Measurements from ENCODE around the gene SLC45A1.

The SLC45A1 gene

DNA sequence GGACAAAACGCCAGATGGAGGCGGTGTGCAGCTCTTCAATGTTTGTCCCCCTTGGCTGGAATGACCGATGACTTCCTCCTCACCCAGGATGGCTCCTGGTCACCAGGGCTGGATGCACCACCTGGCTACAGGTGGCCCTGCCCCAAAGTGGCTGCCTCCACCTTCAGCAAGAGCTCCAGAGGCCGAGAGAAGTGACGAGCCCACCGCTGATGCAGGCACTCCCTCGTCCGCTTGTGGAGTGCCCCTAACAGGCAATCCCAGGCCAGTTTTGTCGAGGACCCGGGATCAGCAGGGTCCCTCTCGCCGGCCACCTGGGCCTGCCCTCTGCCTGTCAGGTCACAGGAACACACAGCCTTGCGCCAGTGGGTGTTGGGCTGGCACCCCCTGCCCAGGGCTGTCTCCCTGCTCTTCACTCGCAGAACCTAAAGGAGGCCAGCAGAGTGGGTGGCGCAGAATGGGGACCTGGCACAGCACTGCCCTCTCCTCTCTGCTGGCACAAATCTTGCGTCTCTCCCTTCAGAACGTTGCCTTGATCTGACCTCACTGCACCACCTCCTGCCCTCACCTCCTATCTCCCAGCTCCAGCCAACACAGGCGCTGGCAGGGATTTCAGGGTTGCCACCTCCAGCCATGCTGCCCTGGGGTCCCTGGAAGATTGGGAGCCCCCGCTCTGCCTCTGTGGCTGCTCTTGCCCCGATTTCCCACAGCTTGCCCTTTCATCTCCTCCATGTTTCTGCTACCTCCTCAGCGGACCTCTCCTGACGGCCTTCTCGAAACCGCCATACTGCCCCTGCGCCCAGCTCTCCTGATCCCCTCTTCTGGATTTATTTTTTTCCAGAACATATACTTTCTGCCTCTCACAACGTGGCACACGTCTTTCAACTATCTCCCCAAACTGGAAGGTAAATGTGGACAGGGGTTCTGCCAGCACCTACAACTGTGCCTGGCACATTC lies 38.6 kb downstream of the SLC45A1 start:
- DNase-seq: no peak

DNA sequence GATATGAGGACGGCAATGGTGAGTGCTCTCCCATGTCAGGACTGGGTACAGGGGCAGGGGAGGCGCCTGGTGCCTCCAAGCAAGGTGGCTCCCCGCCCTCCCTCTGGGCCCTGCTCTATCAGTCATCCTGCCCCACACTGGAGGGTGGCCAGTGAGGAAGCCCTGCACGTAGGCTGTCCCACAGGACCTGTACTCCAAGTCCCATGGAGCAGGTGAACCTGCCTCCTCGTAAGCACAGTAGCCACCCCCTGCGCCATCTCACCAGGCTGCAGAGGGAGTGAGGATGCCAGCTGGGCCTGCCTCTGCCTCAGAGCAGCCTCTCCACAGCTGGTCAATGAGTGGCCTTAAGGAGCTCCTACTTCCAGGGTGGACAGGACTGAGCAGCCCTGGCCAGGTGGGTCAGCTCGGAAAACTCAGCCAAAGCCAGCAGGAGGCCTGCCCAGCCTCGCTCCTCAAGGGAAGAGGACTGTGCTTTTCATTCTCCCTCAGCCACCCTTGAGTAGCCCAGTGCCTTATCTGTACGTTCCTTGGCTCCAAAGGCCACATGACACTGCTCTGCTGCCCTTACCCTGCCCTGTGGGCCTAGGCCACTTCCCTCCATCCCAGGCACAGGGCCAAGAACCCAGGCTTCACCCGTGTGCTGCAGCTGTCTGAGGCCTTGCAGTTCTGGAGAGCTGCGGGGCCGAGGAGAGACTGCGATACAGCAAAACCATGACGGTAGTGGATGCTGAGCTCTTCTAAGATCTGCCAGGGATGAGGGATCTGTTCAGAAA lies 39.6 kb downstream of the SLC45A1 start:
- no peak for DNase-seq

DNA sequence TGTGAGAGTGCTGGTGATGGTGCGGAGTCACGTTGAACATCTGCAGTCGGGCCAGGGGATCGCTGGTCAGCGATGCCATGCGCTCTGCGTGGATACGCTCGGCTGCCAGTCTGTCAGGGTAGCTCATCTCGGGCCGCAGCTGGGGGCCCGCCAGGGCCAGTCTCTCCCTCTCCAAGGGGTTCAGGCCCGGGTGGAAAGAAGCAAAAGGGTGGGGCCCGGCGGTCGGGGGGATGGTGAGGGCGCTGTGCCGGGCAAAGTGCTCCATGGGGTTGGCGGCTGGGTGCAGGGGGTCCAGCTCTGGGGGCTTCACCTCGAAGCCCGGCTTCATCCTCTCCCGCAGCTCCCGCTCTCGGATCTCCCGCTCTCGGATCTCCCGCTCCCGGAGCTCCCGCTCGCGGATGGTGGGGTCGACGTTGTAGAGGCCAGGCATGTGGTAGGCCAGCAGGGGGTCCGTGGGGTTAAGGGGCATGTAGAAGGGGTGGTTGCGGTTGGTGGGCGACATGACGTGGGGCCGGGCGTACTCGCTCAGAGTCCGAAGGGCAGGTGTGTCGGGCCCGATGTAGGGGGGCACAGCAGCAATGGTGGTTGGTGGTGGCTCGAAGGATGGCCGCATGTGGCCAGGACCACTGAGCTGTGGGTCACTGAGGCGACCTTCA lies 40.5 kb downstream of the SLC45A1 start:
- DNase-seq: no peak

DNA sequence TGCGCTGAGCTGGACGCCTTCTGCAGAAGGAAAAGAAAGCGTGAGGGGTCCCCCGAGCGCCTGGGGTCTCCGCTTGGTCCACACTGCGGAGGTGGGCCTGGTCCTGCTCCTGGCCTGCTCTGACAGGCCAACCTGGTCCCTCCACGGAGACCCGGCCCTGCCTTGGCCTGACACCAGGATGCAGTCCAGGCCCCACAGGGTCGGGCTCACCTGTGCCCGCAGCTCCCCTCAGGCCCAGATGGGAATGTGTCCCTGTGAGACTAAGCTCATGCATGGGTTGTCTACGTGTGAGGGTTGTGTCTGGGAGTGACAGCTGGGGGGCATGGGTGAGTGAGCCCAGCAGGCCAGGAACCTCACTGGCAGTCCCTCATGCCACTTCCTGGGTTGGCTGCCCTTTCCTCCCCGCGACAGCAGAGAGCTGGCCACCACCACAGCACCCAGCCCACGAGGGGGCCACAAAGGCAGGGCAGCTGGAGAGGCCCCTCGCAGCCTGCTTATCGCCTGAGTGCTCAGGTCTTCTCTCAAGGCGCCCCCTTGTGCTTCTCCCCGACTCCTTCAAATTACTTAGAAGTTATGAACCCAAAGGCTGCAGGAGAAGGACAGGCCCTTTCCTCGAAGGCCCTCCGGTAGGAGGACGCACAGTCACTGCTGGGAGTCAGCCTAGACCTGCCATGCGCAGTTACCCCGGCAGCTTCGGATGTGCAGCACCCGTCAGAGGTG lies 41.1 kb downstream of the SLC45A1 start:
- no peak for DNase-seq

DNA sequence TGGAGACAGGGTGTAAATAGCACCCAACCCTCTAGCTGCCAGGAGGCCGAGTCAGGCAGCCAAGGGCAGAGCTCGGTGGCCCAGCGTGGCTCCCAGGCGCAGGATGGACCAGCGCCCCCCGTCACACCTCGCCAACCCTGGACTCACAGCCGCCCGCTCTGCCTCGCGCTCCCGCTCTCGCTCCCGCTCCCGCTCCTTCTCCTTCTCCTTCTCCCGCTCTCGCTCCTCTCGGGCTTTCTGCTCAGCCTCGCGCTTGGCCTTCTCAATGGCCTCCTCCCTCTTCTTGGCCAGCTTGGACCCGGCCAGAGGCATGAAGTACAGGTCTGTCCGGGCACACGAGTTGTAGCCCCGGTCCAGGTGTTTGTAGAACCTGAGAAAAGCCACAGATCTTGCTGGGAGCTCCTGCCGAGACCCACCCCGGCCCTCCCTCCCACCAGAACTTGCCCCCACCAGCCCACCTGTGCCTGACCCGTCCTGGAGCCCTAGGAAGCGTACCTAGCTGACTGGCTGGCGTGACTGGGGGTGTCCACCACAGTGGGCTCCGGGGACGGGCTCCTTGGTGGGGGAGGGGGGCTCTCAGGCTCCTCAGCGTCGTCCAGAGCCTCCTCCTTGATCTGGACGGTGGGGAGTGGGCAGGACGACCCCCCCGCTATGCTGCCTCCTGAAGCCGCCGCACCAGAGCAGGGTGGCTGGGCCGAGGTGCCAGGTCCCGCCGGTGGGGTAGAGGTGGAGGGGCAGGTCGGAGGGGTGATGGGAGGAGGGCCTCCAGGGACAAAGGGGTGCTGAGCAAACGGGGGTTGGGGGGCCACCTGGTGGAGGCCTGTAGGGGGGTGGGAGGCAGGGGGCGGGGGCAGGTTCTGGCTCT lies 41.9 kb downstream of the SLC45A1 start:
- DNase-seq: no peak

DNA sequence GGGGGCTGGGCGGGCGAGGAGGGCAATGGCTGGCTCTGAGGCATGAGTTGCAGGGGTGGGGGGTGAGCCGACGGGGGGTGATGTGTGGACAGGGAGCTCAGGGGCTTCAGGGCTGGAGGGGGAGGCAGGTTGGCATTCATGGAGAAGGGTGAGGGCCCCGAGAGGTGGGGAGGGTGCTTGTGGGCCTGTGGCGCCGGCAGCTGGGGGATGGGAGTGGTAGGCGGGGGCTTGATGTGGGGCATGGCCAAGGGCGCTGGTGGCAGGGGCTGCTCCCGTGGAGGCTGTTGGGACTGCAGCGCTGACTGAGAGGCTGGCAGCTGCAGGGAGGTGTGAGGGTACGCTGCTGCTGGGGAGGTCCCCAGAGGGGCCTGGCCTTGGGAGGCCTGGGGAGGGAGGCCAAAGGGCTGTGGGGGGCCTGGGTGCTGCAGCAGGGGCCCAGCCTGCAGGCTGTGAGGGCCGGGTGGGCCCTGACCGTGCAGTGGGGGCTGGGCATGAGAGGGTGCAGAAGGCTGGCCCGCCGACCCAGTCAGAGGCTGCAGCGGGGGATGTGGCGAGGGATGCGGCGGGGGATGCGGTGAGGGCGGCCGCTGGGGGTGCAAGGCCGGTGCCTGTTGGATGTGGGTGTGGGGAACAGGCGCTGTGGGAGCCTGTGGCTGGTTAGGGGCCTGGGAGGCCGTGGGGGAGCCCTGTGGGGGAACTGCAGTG lies 42.7 kb downstream of the SLC45A1 start:
- no peak for DNase-seq

DNA sequence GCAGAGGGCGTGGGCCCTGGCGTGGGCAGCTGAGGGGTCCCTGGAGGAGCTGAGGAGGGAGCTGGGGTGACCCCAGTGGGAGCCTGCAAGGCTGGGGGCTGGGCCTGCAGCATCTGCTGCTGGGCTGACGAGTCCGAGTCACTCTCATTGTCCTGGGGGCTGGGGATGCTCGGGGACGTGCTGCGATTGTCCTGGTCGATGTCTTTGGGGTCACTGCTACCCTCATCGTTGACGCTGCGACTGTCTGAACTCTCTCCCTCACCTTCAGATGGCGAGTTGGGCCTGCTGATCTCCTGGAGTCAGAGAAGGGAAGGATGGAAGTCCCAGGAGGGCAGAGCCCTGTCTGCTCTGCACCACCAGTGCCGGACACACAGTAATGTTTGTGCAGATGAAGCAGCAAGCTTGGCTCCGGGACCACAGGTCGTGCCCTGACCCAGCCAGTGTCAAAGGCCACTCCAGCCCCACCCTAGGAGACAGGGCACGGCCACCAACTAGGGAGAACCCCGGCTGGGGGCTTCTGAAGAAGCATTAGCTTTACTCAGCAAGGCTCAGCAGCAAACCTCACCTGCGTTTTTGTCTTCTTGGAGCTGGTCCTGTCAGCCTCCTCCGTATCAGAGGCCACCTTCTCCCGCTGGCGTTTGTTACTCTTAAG lies 43.4 kb downstream of the SLC45A1 start:
- no peak for DNase-seq

DNA sequence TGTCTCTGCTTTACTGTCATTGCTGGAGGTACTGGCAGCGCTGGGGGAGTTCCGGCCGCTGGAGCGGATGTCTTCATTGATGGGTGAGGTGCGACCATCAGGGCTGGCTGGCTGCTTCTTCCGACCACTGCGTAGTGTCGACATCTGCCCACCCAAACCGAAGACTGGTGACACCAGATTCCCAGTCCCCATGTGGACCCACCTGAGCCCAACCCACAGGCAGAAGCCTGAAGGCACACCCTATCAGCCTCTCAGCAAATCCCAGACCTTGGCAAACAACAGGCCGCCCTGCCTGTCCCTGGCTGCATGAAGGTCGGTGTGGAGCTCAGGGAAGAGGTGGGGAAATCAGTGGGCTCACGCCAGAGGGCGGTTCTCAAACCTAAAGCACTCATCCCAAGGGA lies 44.8 kb downstream of the SLC45A1 start:
- DNase-seq: no peak

DNA sequence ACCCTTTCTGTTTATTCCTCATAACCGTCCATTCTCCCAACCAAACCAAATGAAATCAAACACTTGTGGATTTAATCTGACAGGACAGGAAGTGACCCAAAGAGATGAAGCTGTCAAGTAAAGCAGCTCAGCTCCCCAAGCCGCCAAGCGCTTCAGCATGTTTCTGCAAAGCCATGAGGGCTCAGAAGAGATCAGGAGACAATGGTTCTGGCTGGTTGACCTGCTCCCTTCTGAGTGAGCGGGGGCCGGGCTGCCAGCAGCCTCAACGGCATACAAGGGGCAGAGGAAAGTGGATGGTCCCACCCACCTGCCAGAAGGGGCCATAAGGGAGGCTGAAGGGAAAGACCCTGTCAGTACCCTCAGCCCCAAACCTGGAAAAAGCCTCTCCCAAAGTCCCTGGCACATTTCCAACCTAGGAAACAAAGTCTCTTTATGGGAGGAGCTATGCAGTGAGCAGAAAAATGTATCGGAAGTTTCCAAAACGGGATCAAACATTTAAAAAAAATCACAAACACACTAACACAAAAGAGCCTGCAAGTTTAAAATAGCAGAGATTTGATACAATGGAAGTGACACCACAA lies 45.4 kb downstream of the SLC45A1 start:
- DNase-seq: no peak

DNA sequence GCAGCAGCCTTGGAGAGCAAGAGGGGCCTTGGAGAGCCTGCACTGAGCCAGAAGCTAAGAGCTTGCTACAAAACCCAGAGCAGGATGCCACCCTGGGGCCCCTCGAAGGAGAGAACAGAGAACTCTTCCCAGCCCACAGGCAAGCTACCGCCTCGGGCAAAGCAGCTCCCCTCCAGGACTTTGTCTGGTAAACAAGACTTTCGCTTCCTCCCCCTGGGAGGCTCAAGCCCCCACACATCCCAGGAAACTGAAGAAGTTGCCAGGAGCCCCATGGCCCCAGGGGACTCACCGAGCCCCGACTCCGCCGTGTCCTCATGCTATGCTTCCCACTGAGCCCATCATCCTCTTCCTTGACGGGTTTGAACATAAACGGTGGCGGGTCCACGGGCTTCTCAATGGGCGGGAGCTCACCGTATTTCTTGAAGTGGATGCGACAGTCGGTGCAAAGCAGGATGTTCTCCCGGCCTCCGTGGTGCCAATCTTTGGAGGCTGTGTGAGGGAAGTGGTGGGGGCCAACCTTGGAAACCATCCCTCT lies 45.9 kb downstream of the SLC45A1 start:
- no peak for DNase-seq

DNA sequence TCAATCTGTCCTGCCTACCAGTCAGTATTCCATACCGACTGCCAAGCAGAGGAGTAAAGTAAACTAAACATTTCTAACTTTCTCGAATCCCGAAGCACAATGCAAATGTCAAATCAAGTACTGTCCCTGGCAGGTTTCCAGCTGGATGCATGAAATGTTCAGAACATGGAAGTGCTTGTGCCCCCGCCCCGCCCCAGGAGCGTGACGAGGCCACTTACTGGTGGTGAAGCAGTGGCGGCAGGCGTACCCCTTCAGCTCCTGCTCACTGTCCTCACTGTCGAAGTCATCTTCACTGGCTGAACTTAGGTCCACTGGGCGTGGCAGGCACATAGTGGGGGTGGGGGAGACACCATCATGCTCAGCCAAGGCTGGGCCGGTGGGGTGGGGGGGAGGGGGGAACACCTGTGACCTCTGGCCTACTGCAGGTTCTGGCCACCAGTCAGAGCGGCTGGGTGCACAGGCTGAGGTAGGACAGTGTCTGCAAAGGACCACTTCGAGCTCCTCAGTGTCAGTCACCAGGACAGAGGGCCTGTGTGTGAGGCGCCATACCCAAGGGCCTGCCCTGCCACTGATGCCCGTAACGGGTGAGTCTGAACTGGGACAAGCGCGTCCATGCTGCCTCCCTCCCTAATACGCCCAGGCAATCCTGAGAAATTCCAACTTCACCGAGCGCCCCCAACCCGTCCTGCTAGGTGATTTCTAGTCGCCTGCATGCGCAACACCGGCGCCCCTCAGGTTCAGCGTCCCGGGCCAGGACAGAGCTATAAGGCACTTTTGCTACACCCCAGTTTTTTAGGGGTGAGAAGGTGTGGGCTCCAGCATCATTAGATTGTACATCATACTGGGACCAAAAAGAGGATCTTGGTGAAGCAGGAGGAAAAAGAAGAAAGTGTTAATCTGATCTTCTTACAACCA lies 46.9 kb downstream of the SLC45A1 start:
- no peak for DNase-seq

DNA sequence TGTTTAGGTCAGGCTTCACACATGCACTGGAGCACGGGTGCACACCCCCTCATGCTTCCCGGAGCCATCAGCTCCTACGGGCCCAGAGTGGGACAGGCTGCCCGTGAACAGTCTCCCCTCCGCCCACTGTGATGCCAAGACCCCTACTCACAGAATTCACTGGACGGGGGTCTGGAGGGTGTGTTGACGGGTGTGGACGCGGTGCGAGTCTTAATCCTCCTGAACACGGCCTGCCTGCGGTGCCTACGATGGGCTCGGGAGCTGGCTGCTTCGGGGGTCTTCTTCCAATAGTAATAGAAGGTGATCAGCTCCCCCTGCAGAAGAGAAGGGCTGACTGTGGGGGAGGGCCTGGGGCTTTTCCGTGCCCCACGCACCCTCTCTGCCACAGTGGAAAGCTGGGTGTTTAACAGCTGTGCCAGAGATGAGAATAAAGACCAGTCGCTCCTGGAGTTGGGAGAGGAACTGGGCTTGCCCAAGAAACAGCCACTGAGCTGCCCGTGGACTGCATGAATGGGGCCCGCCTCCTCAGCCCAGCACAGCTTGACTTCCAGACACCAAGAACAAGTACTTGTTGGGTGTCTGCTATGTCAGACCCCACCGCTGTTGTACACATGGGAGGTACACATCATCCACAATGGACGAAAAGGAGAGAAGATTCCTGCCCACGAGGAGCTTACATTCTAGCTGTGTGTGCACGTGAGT lies 47.9 kb downstream of the SLC45A1 start:
- DNase-seq: no peak

DNA sequence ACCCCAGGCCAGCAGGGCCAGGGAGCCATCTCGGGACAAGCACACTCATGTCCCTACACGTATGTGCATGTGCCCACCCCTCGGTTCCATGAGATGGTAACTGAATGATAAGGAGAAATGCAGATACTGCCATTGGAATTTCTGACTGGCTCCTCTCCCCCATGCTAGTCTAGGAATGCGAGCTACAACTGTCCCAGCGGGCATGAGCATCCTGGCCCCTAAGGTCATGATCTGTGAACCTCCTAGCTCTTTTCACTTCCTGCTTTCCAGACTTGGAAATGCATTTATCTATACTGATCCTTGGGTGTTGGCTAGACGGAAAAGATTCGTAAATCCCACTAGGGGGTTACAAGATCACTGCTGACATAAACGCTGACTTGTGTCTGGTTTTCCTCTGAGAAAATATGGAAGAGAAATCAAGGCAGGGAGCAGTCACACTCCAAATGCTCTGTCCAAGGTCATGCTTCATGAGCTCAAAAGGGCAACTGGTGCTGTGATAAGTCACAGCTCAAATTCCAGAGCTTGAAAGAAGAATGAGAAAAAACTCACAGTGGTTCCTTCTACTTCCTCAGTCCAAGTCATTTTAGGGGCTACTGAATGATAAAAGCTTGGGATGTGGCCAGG lies 49.8 kb downstream of the SLC45A1 start:
- no peak for DNase-seq

DNA sequence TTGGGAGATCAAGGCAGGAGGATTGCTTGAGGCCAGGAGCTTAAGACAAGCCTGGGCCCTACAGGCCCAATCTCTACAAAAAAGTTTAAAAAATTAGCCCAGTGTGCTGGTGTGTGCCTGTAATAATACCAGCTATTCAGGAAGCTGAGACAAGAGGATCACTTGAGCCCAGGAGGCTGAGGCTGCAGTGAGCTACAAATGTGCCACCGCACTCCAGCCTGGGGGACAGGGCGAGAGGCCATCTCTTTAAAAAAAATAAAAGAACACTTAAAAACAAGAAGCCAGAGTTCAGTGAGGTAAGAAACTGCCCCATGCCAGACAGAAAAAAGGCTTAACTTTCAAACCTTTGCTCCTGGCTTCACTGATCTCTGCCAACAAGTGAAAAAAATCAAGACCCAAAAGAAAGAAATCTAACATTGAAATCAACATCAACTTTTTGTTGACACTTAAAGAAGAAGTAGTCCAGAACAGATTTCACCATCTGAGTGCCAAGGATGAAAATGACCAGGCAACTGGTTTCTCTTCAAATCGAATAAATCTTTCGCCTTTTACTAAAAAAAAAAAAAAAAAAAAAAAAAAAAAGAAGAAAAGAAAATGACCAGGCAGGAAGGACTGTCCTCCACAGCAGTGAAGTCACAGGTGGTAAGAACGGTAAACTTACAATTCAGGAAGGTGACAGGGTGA lies 51.2 kb downstream of the SLC45A1 start:
- DNase-seq: no peak

DNA sequence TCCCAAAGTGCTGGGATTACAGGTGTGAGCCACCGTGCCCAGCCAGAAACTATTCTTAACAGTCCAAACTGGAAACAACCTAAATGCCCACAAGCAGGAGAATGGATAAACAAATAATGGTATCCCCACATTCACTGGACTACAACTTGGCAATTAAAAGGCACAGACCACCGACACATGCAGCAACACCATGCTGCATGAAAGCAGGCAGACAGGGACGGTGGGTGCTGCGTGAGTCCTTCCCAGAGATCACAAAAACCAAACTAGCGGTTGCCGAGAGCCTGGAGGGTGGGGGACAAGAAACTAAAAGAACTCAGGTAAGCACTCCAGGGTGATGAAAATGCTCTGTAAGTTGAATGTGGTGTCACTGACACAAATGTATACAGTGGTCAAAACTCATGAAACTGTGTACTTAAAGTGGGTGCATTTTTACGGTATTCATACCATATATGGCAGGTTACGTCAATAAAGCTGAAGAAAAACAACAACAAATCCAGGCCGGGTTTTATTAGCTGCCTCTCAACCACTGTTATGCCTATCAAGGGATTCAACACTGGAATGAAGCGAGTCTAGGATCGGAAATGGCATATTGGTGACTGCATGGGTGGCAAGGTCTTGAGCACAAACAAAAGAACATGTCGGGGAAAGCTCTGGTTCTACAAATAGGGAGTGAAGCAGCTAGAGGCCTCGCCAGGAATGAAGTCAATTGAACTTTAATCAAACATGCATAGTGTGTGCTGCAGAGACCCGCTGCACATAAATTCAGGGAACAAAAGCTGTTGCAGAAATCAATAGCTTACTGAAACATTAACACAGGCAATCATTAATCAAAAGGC lies 52.4 kb downstream of the SLC45A1 start:
- DNase-seq: no peak

DNA sequence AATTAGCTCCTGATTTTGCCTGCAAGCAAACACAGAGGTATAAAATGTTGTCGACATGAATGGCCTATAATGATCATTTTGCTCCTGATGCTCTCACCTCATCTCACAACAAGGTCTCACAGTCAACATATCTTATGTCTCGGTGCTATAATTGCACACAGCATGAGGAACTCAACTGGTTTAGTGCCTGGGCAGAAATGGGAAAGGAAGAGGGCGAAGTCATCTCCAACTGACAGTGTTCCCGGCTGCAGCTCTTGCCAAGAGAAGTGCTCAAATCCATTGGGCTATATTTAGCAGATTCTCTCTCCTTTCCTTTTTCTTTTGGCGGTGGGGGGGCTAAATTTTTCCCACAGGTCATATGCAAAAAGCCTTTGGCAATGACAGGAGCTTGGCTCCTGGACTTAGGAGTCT lies 53.0 kb downstream of the SLC45A1 start:
- peak in 1 of 2 donors; percentile 44 for DNase-seq
